ENCODE measurements around the gene RFFL. TPM values are rescaled to one million over a fixed set of nuclear protein-coding genes. Genes with fewer than 3 reads are reported as not detected.

The RFFL gene
- total RNA-seq, 1 donor from 2014 or later, result 27.6 TPM

- intact Hi-C loops (cut with DNase I), result no loop called here
Observed at GRCh38 chr17:35062308-35062707, 1.2 kb downstream of the RFFL start.

GRCh38 chr17:35057332-35057915 lies 6.1 kb downstream of the RFFL start:
- ATAC-seq (no peak), DNase-seq (no peak)
- no peaks in the 10 kb centered on the region for H3K27me3 ChIP-seq (ENCODE audit: low read depth)
- no peak overlapping the region for H3K27ac ChIP-seq
- H3K4me3 ChIP-seq, result no peak overlapping the region
- no peaks in the 10 kb centered on the region for H3K36me3 ChIP-seq
- intact Hi-C loops (cut with DNase I), result no loop called here
- H3K4me1 ChIP-seq, result peaks cover 7% of the 10 kb centered on the region
- TF ChIP-seq CTCF (IDR thresholded peaks at IDR 0.05), result no peak
- H3K9me3 ChIP-seq, result no peaks in the 10 kb centered on the region

More at GRCh38 chr17:35062308-35062707, 1.2 kb downstream of the RFFL start:
- H3K4me1 ChIP-seq, result peaks cover 23% of the 10 kb centered on the region
- H3K27ac ChIP-seq, result no peak overlapping the region
- ATAC-seq (no peak), DNase-seq (no peak)
- TF ChIP-seq CTCF (IDR thresholded peaks at IDR 0.05), result no peak
- no peaks in the 10 kb centered on the region for H3K27me3 ChIP-seq (ENCODE audit: low read depth)
- H3K4me3 ChIP-seq, result no peak overlapping the region
- no peaks in the 10 kb centered on the region for H3K36me3 ChIP-seq
- no peaks in the 10 kb centered on the region for H3K9me3 ChIP-seq

GRCh38 chr17:35056013-35056412 lies 7.5 kb downstream of the RFFL start:
- intact Hi-C loops (cut with DNase I), result no loop called here
- Histone ChIP-seq H3K4me3 (no peak overlapping the region), H3K4me1 (peaks cover 21% of the 10 kb centered on the region), H3K27ac (no peak overlapping the region), H3K9me3 (no peaks in the 10 kb centered on the region), H3K36me3 (no peaks in the 10 kb centered on the region), H3K27me3 (ENCODE audit: low read depth) (no peaks in the 10 kb centered on the region)
- ATAC-seq (no peak), DNase-seq (no peak)
- no peak for TF ChIP-seq CTCF (IDR thresholded peaks at IDR 0.05)

GRCh38 chr17:35053204-35053603 lies 10.3 kb downstream of the RFFL start:
- ATAC-seq (no peak), DNase-seq (no peak)
- H3K27ac ChIP-seq, result no peak overlapping the region
- no peak for TF ChIP-seq CTCF (IDR thresholded peaks at IDR 0.05)
- peaks cover 32% of the 10 kb centered on the region for H3K4me1 ChIP-seq
- no peaks in the 10 kb centered on the region for H3K36me3 ChIP-seq
- H3K27me3 ChIP-seq (ENCODE audit: low read depth), result no peaks in the 10 kb centered on the region
- H3K9me3 ChIP-seq, result no peaks in the 10 kb centered on the region
- intact Hi-C loops (cut with DNase I), result no loop called here
- no peak overlapping the region for H3K4me3 ChIP-seq

DNA sequence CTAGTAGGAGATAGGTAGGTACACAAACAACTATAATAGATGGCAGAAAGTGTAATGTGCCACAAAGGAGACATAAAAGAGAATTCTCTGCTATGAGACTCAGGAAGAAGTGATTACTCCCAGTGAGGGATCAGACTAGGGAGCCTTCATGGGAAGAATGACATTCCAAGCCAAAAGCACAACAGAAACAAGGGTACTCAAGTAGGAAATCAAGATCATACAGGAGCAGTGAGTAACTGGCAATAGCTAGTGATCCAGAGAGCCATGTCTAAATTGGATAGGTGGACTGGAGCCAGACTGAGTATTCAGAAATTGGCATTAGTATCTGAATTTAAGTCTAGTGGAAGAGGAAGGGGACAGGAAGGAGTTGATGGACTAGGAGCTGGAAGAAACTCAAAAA lies 10.7 kb downstream of the RFFL start:
- Histone ChIP-seq H3K4me3 (no peak overlapping the region), H3K9me3 (no peaks in the 10 kb centered on the region), H3K27me3 (ENCODE audit: low read depth) (no peaks in the 10 kb centered on the region), H3K36me3 (no peaks in the 10 kb centered on the region), H3K4me1 (peaks cover 32% of the 10 kb centered on the region), H3K27ac (no peak overlapping the region)
- intact Hi-C loops (cut with DNase I), result no loop called here
- TF ChIP-seq CTCF (IDR thresholded peaks at IDR 0.05), result no peak
- DNase-seq, result no peak
- no peak for ATAC-seq

All from lower lobe of right lung (tissue), 2 donors.